Activated CD4-positive, alpha-beta T cell treated with anti-CD3 and anti-CD28 coated beads, Interleukin-2, amount 50 U/mL, for 16 hours (primary cell): ENCODE data around the gene ARG2.

Experiments
- DNase-seq: peaks from one replicate; pipeline ENCODE4 v3.0.0-alpha.2; 2020

The ARG2 gene

DNA sequence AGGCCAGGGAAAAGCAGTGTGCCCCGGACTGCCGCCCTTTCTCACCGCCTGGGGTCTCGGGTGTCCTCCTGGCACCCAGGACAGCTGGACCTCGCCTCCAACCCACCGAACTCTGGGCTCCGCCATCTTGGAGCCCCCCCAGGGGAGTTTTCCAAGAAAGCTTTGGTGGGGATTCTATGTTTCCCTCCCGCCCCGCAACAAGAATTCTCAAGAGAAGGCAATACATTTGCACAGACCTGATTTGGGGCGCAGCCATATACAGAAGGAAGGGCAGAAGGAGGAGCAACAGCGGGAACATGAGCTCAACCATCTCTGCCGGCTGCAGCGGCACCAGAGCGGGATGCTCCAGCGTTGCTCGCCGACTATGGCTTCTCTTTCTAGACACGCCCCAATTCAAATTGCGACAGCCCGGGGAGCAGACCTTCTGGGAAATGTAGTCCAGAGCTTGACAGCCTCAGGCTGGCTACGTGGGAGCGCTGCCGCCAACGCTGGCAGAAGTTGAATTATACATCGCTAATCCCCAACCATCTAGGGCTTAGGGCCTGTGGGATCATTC is 75.8 kb downstream of the ARG2 start, which contains the start of gene RDH11:
TSS of gene RDH11 (minus strand) at position 371 of the 556 bp plus-strand sequence. CDS start at position 310, 61 bp downstream.
- peak; percentile 93 for DNase-seq

DNA sequence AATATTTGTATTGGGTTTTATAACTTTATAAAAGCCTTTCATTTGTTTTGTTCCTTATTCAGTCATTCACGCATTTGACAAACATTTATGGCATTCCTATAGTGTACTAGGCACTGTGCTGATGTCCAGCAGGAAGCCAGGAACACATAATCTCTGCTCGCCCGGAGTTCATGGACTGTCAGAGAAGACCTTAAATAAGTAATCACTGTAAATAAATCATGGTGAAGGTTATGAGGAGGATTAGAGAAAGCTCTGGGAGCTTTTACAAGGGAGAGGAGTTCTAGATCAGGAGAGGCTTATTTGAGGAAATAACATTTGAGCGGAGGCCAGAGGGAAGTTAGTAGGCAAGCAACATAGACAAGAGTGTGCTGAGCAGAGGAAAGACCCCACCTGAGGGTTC is 77.3 kb downstream of the ARG2 start:
- no peak for DNase-seq

- DNase-seq, result no peak
Observed at GRCh38 chr14:67698179-67698578, 78.5 kb downstream of the ARG2 start.
